GM19452 (cell line): ENCODE results near the gene PRPF6.
"Not testable (repeated sequence)": the region's sequence is repeated elsewhere in the genome, so short reads cannot be mapped to it uniquely, and the experiment has no call there.

Experiments used
- ATAC-seq: cut with Tn5 transposase; IDR thresholded peaks from one replicate; pipeline ENCODE4 v1.9.1; 2021; ENCODE audit not compliant: unreplicated experiment

The PRPF6 gene

DNA sequence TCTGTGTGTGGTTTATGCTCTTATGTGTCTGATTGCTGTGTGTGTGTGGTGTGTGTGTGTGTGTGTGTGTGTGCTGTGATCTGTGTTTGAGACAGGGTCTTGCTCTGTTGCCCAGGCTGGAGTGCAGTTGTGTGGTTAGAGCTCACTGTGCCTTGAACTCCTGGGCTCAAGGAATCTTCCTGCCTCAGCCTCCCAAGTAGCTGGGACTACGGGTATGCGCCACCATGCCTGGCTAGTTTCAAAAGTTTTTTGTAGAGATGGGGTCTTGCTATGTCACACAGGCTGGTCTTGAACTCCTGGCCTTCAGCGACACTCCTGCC lies 7.8 kb upstream of the PRPF6 start:
- no peak for ATAC-seq

DNA sequence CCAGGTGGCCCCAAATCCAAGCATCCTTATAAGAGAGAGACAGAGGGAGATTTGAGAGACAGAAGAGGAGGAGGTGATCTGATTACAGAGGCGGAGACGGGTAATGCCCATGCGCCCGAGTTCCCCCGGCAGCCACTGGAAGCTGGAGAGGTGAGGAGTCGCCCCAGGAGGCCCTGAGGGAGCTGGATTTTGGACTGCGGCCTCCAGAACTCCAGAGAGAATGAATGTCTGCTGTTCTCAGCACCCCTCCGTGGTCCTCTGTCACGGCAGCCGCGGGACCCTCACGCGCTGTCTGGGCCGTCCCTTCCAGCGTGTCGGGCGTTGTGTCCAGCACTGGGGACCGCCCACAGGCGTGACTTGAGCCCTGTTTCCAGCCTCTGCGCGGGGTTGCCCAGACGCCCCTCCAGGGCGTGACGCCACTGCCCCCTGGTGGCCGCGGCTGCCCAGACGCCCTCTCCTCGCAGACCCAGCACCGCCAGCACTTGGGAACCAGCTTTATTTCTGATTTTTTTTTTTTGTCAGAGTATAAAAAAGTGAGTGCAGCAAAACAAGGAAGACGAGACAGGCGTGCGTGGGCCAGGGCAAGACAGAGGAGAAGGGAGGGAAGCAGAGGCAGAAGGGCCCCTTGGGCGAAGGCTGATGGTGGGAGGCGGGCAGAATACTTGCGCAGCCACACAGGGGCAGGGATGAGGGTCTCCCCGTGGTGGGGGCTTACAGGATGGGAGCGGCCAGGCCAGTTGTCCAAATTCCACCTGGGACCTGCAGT lies 7.1 kb upstream of the PRPF6 start:
- no peak for ATAC-seq

DNA sequence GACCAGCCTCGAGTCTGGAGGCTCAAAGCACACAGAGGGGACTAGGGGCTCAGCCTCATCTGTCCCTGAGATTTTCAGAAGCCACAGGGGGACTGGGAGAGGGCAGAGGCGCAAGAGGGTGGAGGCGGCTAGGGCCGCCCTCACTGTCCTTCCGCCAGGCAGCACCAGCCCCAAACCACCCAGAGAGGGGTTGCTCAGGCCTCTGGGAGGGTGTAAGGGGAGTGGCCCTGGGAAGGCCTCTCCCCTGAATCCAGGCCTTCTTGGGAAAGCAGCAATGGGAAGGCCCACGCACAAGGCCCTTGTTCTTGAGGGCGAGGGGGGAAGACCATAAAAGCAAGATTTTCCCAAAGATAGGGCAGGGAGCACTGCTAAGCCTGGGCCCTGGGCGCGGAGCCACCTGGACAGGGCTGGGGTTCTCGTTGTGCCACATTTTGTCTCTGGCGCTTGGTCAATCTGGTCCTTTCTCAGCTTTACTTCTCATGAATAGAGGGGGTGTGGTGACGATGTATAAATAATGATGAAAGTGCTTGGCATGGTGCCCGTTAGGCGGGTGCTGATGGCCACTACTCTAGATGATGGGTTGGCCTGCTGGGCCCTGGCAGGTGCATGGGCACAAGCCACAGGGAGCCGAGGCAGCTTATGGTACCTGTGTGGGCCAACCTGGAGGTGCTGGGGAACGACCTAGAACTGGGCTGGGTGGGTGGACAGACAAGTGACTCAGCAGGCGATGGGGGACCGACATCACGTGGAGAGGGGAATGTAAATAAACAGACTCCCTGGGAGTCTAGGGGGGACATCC lies 6.3 kb upstream of the PRPF6 start:
- ATAC-seq: no peak

DNA sequence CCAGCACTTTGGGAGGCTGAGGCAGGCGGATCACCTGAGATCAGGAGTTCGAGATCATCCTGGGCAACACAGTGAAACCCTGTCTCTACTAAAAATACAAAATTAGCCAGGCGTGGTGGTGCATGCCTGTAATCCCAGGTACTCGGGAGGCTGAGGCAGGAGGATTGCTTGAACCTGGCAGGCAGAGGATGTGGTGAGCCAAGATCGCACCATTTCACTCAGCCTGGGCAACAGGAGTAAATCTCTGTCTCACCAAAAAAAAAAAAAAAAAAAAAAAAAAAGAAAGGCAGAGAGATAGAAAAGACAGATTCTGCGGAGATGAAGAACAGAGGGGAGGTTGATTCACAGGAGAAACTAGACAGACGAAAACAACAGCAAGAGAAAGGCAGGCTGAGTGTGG lies 4.4 kb upstream of the PRPF6 start:
- not testable (repeated sequence) for ATAC-seq

DNA sequence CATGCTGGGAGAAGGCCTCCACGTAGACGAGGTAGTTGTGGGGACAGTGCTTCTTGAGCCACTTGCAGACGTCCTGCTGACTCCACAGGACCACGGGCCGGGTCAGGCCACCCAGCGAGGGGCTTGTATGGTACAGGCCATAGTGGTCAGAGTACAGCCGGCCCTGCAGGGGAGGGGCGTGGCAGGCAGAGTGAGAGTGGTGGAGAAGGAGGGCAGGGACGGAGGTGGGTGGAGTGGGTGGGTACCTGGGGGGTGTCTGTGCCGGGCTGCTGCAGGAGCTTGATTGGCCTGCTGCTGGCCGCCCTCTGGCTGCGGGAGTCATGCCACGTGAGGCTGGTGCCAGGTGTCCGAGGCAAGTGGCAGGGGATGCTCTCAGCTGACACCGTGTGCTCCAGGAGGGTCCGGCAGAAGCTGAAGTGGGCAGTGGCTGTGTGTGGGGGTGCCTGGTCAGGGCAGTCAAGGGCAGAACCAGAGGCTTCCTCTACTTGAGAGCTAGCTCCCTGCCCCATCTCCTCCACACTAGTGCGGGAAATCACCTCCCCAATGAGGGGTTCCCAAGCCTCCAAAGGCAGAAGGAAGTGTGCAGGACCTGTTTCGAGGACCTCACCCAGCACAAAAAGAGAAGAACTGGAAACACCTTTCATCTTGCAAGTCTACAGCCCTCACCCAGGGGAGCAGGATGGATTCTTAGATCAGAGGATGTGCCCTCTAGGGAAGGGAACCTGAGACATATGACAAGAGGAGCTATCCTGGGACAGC lies 3.8 kb upstream of the PRPF6 start:
- no peak for ATAC-seq

DNA sequence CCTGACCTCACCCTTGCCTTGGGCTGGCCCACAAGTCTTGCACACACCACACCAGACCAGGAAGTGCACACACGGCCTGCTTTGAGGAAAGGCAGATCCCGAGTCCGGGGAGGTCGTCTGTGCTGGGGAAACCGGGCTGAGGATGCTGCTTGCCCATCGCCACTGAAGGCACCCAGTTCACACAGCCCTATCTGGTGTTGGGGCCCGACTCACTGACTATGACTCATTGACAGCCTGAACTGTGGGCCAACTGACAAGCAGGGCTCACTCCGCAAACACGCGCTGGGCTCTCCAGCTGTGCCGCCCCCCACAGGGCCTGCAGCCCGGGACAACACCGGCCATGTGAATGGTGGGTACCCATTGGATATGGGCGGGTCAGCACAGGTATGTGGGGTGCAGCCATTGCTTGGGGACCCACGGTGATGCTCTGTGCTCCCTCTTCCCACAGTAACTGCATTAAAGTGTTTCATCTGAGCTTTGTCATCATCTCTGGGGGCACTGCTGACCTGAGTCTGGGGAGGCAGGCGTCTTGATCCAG lies 3.1 kb upstream of the PRPF6 start:
- no peak for ATAC-seq

DNA sequence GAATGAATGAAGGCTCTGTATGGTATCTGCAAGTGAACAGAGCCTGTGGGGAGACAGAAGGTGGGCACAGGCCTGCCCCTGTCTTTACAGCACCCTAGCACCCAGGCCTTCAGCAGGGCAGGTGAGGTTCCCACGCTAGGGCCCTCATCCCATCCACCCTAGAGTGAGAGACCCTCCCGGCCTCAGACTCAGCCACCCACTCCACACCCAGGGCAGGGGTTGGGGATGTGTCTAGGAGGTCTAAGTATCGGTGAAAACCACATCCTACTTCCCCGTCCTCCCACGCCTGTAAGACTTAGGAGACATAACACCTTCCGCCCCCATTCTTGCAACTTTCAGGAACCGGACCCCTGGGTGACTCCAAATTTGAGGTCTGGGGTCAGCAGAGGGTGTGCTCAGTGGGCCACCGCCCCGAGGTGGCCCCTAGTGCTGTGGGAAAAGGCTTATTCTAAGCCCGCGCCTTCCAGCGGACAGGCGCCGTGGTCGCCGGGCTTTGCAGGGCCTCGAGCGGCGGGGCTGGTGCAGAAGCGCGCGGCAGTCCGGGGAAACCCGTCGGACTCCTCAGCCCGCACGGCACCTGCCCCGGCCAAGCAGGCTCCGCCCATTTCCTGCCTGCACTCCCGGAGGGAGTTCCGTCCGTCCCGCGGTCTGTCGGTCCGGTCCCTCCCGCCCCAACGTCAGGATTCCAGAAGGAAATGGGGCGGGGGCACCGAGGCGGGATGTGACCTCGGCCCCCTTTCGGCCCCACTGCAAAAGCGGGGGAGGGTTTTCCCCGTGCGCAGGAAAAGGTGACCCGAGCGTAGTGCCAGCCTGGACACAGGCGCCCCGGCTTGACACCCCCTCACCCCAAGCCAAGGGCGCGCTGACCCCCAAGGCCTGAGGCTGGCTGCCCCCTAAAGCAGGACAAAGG lies 2.4 kb upstream of the PRPF6 start:
- ATAC-seq: peak; percentile 32

DNA sequence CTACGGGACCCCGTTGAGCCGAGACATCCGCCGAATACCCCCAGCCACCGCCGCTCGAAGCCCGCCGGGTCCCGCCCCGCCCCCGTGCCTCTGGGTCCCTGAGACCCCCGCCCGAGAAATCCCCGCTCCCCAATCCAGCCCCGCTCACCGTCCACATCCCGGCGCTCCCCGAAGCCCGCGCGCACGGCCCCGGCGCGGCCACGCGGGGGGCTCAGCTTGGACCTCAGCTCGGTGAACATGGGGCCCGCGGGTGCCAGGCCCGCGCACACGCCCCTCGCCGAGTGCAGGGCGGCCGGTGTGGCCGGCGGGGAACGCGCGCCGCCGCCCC lies 1.7 kb upstream of the PRPF6 start:
- no peak for ATAC-seq

DNA sequence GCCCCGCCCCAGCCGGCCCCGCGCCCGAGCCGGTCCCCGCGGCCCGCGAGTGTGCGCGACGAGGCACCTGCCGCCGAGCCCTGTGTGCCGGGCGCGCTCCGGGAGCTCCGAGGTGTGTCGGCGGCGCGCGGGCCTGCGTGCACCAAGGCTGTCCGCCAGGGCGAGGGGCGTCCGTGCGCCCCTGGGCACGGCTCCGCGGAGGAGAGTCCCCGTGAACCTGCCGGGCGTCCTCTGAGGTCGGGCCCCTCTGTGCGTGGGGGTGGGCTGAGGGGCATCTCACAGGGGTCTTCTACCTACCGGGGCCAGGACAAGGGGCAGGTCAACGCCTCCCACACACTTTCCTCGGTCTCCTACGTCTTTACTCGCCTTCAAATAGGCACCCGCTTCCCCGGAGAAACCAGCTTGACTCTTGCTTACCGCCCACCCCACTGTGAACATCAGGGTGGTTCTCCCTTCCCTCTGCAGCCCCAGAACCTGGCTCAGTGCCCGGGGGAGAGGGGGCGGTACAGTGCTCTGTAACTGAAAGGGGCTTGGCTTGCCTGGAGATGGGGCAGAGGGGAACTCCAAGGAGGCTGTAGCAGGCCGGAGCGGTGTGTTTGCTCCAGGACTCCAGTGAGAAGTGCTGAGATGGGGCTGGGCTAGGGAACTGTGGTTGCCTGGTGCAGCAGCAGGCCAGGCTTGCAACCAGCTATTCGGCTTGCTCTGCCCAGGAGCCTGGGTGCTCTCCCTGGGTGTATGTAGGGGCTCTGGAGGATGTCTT lies 1.2 kb upstream of the PRPF6 start, which contains the start of gene SAMD10:
TSS of gene SAMD10 (minus strand) at position 86 of the 760 bp plus-strand sequence. CDS start 175 bp downstream, outside the sequence.
- ATAC-seq: peak; percentile 29

DNA sequence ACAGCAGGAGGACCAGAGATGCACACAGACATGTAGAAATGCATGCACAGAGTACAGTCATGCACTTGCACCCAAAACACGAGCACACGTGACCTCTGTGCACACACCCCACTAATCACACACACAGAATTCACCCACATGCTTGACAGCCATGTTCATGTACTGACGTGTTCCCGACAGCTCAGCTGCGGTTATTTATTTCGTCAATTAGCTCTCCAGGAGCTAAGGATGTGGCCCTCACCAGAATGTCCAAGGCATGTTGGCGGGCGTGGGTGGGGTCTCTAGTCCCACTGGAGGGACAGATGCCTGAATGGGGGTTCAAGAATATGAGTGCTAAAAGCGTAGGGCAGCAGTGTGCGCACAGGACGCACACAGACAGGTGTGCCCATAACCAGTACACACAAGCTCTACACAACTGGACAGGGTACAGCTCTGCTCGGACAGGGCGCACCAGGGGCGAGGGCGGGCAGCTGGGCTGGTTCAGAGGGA lies 571 bp upstream of the PRPF6 start:
- peak; percentile 8 for ATAC-seq

DNA sequence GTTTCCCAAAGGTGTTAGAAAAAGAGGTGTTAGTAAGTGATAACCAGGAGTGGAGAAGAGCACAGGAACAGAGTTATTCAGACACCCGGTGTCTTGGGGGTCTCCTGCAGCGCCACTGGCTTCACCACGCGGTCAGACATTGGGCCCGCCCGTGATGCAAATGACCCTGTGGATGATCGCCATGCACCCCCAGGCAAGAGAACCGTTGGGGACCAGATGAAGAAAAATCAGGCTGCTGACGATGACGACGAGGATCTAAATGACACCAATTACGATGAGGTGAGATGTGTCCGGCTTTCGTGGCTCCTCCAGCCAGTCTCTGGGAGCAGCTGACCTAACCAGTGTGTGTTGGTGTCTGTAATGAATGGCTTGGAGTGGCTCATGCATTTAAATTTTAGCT lies 2.0 kb downstream of the PRPF6 start:
- no peak for ATAC-seq

DNA sequence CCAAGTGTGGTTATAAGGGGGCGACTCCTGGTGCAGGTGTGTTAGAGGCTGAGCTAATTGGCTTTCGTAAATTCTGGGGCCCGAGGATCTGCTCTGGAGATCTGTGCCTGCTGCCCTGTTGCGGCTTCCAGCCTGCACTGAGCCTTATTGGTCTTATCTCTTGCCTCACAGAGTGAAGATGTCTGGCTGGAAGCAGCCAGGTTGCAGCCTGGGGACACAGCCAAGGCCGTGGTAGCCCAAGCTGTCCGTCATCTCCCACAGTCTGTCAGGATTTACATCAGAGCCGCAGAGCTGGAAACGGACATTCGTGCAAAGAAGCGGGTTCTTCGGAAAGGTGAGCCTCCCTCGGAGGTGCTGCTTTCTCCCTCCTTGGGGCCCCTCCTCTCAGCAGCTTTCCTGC lies 20.0 kb downstream of the PRPF6 start:
- ATAC-seq: no peak

DNA sequence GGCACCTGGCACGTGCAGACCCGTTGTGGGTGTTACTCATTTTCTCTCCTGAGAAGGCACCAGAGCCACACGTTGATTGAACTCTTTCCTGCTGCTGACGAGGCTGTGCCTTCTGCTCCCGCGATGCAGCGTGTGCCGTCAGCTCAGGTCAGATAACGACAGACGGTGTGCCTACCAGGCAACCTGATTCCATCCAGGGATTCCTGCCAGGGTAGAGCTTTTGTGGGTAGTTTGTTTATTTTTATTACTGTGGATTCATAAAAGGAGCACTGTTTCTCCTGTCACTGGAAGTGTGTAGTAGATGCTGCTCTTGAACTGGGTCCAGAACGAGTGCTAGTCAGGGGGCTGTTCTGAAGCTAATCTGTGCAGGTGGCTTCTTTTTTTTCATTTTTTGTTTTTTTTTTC lies 20.7 kb downstream of the PRPF6 start:
- no peak for ATAC-seq

DNA sequence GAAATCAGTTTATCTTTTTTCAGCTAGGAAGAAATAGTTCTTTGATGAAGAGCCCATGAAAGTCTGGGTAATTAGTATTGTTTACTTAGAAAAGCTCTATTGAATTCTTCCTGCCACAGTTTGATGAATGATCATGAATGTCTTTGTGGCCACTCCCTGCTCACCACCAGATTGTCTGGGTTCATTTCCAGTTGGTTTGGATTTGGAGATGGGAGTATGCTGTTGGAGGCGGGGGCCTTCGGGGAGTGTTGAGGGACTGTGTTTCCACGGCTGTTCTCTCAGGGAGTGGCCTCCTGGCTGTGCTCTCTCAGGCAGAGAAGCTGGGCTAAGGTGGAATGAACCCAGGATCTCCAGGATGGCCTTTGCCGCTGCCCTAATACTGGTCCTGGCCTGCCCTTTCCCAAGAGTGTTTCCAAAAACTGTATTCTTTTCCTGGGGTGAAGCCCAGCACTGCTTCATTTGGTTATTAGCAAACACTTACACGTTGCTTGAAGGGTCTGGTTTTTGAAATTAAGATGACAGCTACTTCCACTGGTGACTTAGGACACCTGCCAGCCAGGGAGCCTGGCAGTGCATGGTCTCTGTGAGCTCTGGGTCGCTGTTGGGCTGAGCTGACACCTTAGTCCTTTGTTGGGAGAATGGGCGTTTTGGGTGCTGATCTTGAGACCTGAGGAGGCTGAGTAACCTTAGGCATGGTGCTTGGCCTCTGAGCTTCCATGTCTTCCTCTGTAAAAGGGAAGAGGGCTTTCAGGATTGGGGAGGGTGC lies 23.2 kb downstream of the PRPF6 start:
- no peak for ATAC-seq

DNA sequence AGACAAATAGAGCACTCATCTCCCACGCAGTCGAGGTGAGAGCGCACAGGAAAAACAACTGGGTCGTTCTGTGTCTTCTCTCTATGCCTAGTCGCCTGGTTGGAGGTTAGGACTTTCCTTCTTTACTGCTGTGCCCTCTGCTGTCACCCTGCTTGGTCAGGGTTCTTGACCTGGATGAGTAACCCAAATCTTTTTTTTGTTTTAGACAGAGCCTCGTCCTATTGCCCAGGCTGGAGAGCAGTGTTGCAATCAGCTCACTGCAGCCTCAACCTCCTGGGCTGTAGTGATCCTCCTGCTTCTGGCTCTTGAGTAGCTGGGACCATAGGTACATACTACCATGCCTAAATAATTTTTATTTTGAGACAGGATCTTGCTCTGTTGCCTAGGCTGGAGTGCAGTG lies 24.5 kb downstream of the PRPF6 start:
- no peak for ATAC-seq

DNA sequence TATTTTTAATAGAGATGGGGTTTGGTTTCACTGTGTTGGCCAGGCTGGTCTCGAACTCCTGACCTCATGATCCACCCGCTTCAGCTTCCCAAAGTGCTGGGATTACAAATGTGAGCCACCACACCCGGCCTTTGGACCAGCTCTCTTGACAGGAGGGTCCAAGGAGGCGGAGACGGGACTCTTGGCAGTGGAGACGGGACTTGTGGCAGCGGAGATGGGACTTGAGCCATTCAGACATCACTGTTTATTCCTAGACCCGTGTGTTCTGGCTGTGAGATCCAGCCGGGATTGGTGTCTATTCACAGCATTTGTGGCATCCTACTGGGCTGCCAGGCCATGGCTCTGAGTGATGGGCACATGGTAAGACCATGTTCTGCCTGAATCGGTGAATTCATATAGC lies 25.6 kb downstream of the PRPF6 start:
- no peak for ATAC-seq

DNA sequence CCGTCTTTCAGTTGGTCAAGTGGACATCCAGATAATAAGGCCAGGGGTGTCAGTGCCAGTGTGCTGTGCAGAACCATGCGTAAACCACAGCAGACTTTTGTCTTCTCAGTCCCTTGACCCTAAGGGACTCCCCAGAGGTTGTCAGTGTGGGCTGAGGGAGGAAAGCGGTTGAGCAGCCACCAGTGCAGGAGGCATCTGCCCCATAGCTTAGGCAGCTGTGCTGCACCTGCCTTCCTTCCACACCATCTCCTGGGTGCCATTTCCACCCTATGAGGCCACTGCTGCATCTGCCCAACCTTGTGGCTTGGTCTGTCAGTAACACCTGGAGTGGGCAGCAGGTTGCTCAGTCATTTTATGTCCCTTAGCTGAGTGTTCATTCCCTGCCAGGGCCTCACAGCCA lies 26.0 kb downstream of the PRPF6 start:
- no peak for ATAC-seq

DNA sequence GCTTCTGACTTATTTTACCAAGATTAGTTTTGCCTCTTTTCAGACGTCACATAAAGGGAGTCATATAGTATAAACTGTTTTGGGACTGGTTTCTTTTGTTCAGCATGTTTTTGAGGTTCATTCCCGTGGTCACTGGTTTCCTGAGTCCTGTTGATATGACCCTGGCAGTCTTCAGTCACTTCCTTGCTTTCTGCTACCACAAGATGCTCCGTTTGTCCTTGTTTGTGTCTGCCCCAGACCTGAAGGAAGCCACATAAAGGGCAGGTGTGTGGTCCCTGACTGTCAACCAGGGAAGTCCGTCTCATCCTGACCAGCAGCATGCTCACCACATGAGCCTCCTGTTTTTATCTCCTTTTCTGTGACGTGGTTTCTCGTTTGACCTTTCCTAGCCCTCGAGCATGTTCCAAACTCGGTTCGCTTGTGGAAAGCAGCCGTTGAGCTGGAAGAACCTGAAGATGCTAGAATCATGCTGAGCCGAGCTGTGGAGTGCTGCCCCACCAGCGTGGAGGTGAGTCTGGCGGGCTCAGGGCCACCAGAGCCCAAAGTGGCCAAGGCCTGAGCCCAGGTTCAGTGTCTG lies 29.0 kb downstream of the PRPF6 start:
- ATAC-seq: no peak
